Measurements from ENCODE around the gene CREB3L1. TPM values are rescaled to one million over a fixed set of nuclear protein-coding genes. Genes with fewer than 3 reads are reported as not detected.
A peak's percentile ranks its signal among the peaks of the same experiment; 100 is the strongest.

CREB3L1 gene
- total and polyA plus RNA-seq, 10 donors = 0.28 to 8.9 (median 2.8) TPM

- intact Hi-C loops (cut with DNase I; ENCODE audit: low total_unique reads) = no loop called here
- TF ChIP-seq CTCF (IDR thresholded peaks at IDR 0.05 in 8 of 11, conservative IDR thresholded peaks at IDR 0.05 in 3 of 11) (no peak), POLR2A (IDR thresholded peaks at IDR 0.05) (no peak), POLR2AphosphoS5 (IDR thresholded peaks at IDR 0.05) (no peak)
- H3K27ac ChIP-seq = no peak overlapping the region
- no peak overlapping the region for H3K4me3 ChIP-seq
- WGBS, 5 donors = 84 to 98% (median 88%) methylated on average over 3 of the region's 3 CpGs
- peaks cover 0 to 14% (median 0%) of the 10 kb centered on the region in 7 donors for H3K27me3 ChIP-seq (replicated peaks in 1 of 7)
- H3K36me3 ChIP-seq = no peaks in the 10 kb centered on the region
- H3K4me1 ChIP-seq = no peaks in the 10 kb centered on the region
- H3K9me3 ChIP-seq = no peaks in the 10 kb centered on the region
- DNase-seq = peak; percentile 4
Observed at GRCh38 chr11:46263120-46263519, 14.3 kb upstream of the CREB3L1 start.

DNA sequence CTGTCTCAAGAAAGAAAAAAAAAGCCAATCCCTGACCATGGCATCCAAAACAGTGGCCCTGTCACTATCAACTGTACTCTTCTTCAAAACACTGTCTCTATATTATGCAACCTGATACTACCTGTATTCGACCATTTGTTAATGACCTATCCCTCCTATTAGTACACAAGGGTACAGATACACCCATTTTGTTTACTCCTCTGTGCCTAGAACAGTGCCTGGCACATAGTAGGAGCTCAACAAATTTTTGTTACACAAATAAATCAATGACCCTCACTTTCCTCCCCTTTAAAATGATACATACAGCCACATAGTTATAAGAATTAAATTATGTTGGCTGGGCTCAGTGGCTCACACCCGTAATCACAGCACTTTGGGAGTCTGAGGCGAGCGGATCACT is 13.4 kb upstream of the CREB3L1 start:
- peaks cover 0 to 14% (median 0%) of the 10 kb centered on the region in 7 donors for H3K27me3 ChIP-seq (replicated peaks in 1 of 7)
- no peaks in the 10 kb centered on the region for H3K36me3 ChIP-seq
- no peaks in the 10 kb centered on the region for H3K4me1 ChIP-seq
- TF ChIP-seq POLR2AphosphoS5 (IDR thresholded peaks at IDR 0.05) (no peak), CTCF (IDR thresholded peaks at IDR 0.05 in 8 of 11, conservative IDR thresholded peaks at IDR 0.05 in 3 of 11) (no peak), POLR2A (IDR thresholded peaks at IDR 0.05) (no peak)
- WGBS, 5 donors = 91 to 98% (median 95%) methylated on average over 4 of the region's 4 CpGs
- no peaks in the 10 kb centered on the region for H3K9me3 ChIP-seq
- intact Hi-C loops (cut with DNase I; ENCODE audit: low total_unique reads) = no loop called here
- H3K27ac ChIP-seq = no peak overlapping the region
- peak; percentile 11 for DNase-seq
- H3K4me3 ChIP-seq = no peak overlapping the region

- intact Hi-C loops (cut with DNase I; ENCODE audit: low total_unique reads) = no loop called here
- WGBS, 5 donors = 66 to 80% (median 75%) methylated on average over 9 of the region's 9 CpGs
- H3K36me3 ChIP-seq = no peaks in the 10 kb centered on the region
Observed at GRCh38 chr11:46264976-46265375, 12.5 kb upstream of the CREB3L1 start.

DNA sequence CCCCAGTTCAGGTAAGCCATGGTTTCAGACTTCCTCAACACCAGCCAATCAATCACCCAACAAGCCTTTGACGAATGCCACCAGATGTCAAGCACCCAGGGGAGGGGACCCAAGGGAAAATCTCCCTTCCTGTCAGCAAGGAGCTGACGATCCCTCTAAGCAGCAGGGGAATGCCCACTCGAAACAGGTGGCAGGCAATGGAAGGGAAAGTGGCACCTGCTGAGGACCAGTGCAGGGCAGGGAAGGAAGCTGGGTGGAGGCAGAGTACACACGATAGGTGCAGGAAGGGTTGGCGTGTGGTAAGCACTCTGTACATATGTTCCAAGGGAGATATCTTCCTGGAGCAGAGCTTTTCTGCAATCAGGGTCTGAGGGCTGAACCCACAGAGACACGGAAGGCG is 11.7 kb upstream of the CREB3L1 start:
- H3K27ac ChIP-seq = no peak overlapping the region
- TF ChIP-seq CTCF (IDR thresholded peaks at IDR 0.05 in 8 of 11, conservative IDR thresholded peaks at IDR 0.05 in 3 of 11) (no peak), POLR2AphosphoS5 (IDR thresholded peaks at IDR 0.05) (no peak), POLR2A (IDR thresholded peaks at IDR 0.05) (no peak)
- H3K36me3 ChIP-seq = no peaks in the 10 kb centered on the region
- no peaks in the 10 kb centered on the region for H3K9me3 ChIP-seq
- intact Hi-C loops (cut with DNase I; ENCODE audit: low total_unique reads) = no loop called here
- peak; percentile 33 for DNase-seq
- WGBS, 5 donors = 60 to 71% (median 65%) methylated on average over 7 of the region's 7 CpGs
- H3K27me3 ChIP-seq (replicated peaks in 1 of 7) = peaks cover 0 to 20% (median 0%) of the 10 kb centered on the region in 7 donors
- no peaks in the 10 kb centered on the region for H3K4me1 ChIP-seq
- H3K4me3 ChIP-seq = no peak overlapping the region

More at GRCh38 chr11:46264976-46265375, 12.5 kb upstream of the CREB3L1 start:
- TF ChIP-seq POLR2A (IDR thresholded peaks at IDR 0.05) = no peak
- TF ChIP-seq CTCF (IDR thresholded peaks at IDR 0.05 in 8 of 11, conservative IDR thresholded peaks at IDR 0.05 in 3 of 11) = no peak
- TF ChIP-seq POLR2AphosphoS5 (IDR thresholded peaks at IDR 0.05) = no peak
- H3K9me3 ChIP-seq = no peaks in the 10 kb centered on the region
- no peaks in the 10 kb centered on the region for H3K4me1 ChIP-seq
- H3K27ac ChIP-seq = no peak overlapping the region
- peak; percentile 66 for DNase-seq
- no peak overlapping the region for H3K4me3 ChIP-seq
- peaks cover 0 to 20% (median 0%) of the 10 kb centered on the region in 7 donors for H3K27me3 ChIP-seq (replicated peaks in 1 of 7)
